NCI-H526 treated with DMSO at 0.1 percent for 48 hours (cell line): Measurements from ENCODE around the gene AXIN2.

Experiments
- DNase-seq: peaks from one replicate; lab custom pipeline; 2025; lab: John Stamatoyannopoulos, UW

Gene AXIN2

GRCh38 chr17:65553646-65554552, 7.5 kb downstream of the AXIN2 start:
- DNase-seq, result no peak

- DNase-seq, result no peak
Measured at GRCh38 chr17:65553009-65553645, 8.3 kb downstream of the AXIN2 start.

GRCh38 chr17:65552214-65552613, 9.2 kb downstream of the AXIN2 start:
- no peak for DNase-seq

GRCh38 chr17:65551267-65552040, 10.0 kb downstream of the AXIN2 start:
- DNase-seq, result no peak

GRCh38 chr17:65550758-65551157, 10.7 kb downstream of the AXIN2 start:
- no peak for DNase-seq

GRCh38 chr17:65550075-65550662, 11.3 kb downstream of the AXIN2 start:
- no peak for DNase-seq

GRCh38 chr17:65548269-65548969, 13.0 kb downstream of the AXIN2 start:
- DNase-seq, result no peak

- no peak for DNase-seq
Measured at GRCh38 chr17:65547253-65547670, 14.2 kb downstream of the AXIN2 start.

- no peak for DNase-seq
Measured at GRCh38 chr17:65546579-65546978, 14.9 kb downstream of the AXIN2 start.

GRCh38 chr17:65545705-65546523, 15.5 kb downstream of the AXIN2 start:
- DNase-seq, result no peak

- no peak for DNase-seq
Measured at GRCh38 chr17:65544672-65545071, 16.8 kb downstream of the AXIN2 start.

- DNase-seq, result no peak
Measured at GRCh38 chr17:65542610-65543009, 18.8 kb downstream of the AXIN2 start.

- DNase-seq, result no peak
Measured at GRCh38 chr17:65542067-65542466, 19.4 kb downstream of the AXIN2 start.

GRCh38 chr17:65541453-65541852, 20.0 kb downstream of the AXIN2 start:
- no peak for DNase-seq

- no peak for DNase-seq
Measured at GRCh38 chr17:65539630-65540266, 21.7 kb downstream of the AXIN2 start.

GRCh38 chr17:65538675-65539529, 22.5 kb downstream of the AXIN2 start:
- DNase-seq, result no peak

- no peak for DNase-seq
Measured at GRCh38 chr17:65537845-65538674, 23.4 kb downstream of the AXIN2 start.

- DNase-seq, result no peak
Measured at GRCh38 chr17:65537343-65537844, 24.1 kb downstream of the AXIN2 start.
